B cell (primary cell): ENCODE data around the gene SP6. TPM values are rescaled to one million over a fixed set of nuclear protein-coding genes. Genes with fewer than 3 reads are reported as not detected.

Experiments
- ATAC-seq: fragments of 200-7000 bp; cut with Tn5 transposase; one replicate; pipeline ENCODE4 v1.10.0; 2021; ENCODE audit warnings: low read depth, mild to moderate bottlenecking, moderate number of reproducible peaks, moderate library complexity
- CTCF ChIA-PET: fragments of 350-600 bp; sonication (Branson Sonifier 250); formaldehyde crosslinking; loops from one replicate; lab custom pipeline; 2021; ENCODE audit warnings: antibody characterized with exemption, inconsistent platforms; lab: Charles Lee
- POLR2A ChIA-PET: fragments of 350-600 bp; sonication (Branson Sonifier 250); formaldehyde crosslinking; loops from one replicate; lab custom pipeline; 2021; ENCODE audit warnings: antibody characterized with exemption; lab: Charles Lee
- DNase-seq: peaks from one replicate; pipeline ENCODE4 v3.0.0; 2013
- H2AFZ ChIP-seq: 2 replicates; pipeline ENCODE4 v1.6.1; 2012; ENCODE audit warnings: mild to moderate bottlenecking, low read depth, low read length; ENCODE audit not compliant: insufficient read depth, poor library complexity, severe bottlenecking
- H3K27ac ChIP-seq, 2 donors: 1 replicate in 1 of 2; 2 replicates in 1 of 2; pipeline ENCODE4 v1.5.1; 2012 to 2013; ENCODE audit warnings: low read length in 2 of 2, mild to moderate bottlenecking in 2 of 2, moderate library complexity in 1 of 2
- H3K27me3 ChIP-seq, 4 experiments: fragments of 200-600 bp in 1 of 4; sonication (generic) in 1 of 4; replicated peaks in 1 of 4; 1 replicate in 2 of 4; 2 replicates in 2 of 4; pipeline versions ENCODE4 v1.6.1 to v1.7.0; 2013 to 2016; ENCODE audit warnings: low read length in 3 of 4, mild to moderate bottlenecking in 2 of 4, mixed read lengths in 1 of 4, moderate library complexity in 1 of 4; ENCODE audit not compliant: insufficient read depth in 4 of 4, control insufficient read depth in 3 of 4; ENCODE audit errors: control extremely low read depth in 1 of 4
- H3K36me3 ChIP-seq, 2 experiments: replicated peaks in 1 of 2; 1 replicate in 1 of 2; 2 replicates in 1 of 2; pipeline versions ENCODE4 v1.6.1 to v1.7.1; 2013; ENCODE audit warnings: low read length in 1 of 2; ENCODE audit not compliant: insufficient read depth in 2 of 2, control insufficient read depth in 1 of 2; ENCODE audit errors: control extremely low read depth in 1 of 2, extremely low read depth in 1 of 2
- H3K4me1 ChIP-seq, 2 donors: fragments of 200-600 bp in 1 of 2; sonication (generic) in 1 of 2; 1 replicate in 1 of 2; 2 replicates in 1 of 2; pipeline versions ENCODE4 v1.5.1 to v1.6.1; 2013 to 2017; ENCODE audit warnings: low read length in 2 of 2; ENCODE audit not compliant: control insufficient read depth in 2 of 2, insufficient read depth in 2 of 2
- H3K4me2 ChIP-seq: replicated peaks from 2 replicates; pipeline ENCODE3; 2012; ENCODE audit warnings: mild to moderate bottlenecking, low read depth, low read length; ENCODE audit not compliant: poor library complexity, severe bottlenecking
- H3K4me3 ChIP-seq, 5 experiments: fragments of 200-600 bp in 1 of 5; sonication (generic) in 1 of 5; 1 replicate in 3 of 5; 2 replicates in 2 of 5; pipeline versions ENCODE4 v1.5.1 to v1.7.0; 2011 to 2016; ENCODE audit warnings: low read length in 4 of 5, mild to moderate bottlenecking in 4 of 5, low read depth in 2 of 5, control low read depth in 1 of 5, moderate library complexity in 1 of 5; ENCODE audit not compliant: insufficient read depth in 1 of 5; ENCODE audit errors: control extremely low read depth in 1 of 5, extremely low read depth in 1 of 5
- H3K79me2 ChIP-seq: fragments of 200-600 bp; sonication (generic); one replicate; pipeline ENCODE4 v1.6.0; 2016; ENCODE audit warnings: low read length; ENCODE audit not compliant: control insufficient read depth, insufficient read depth
- H3K9ac ChIP-seq: fragments of 200-600 bp; sonication (generic); 2 replicates; pipeline ENCODE4 v1.6.1; 2017; ENCODE audit warnings: mild to moderate bottlenecking, low read length, moderate library complexity
- H3K9me3 ChIP-seq, 3 donors: one replicate each; pipeline versions ENCODE4 v1.6.1 to v1.7.1; 2013; ENCODE audit warnings: low read length in 2 of 3; ENCODE audit not compliant: control insufficient read depth in 2 of 3, insufficient read depth in 1 of 3; ENCODE audit errors: control extremely low read depth in 1 of 3
- H4K20me1 ChIP-seq: 2 replicates; pipeline ENCODE4 v1.6.0; 2012; ENCODE audit warnings: mild to moderate bottlenecking, low read length; ENCODE audit not compliant: insufficient read depth, control insufficient read depth, poor library complexity, severe bottlenecking
- H3K27ac Mint-ChIP-seq: one replicate; pipeline ENCODE4 v1.8.0; 2021; ENCODE audit warnings: mixed read lengths
- H3K27me3 Mint-ChIP-seq: one replicate; pipeline ENCODE4 v1.8.0; 2021; ENCODE audit warnings: mixed read lengths
- H3K4me1 Mint-ChIP-seq: one replicate; pipeline ENCODE4 v1.8.0; 2021; ENCODE audit warnings: mixed read lengths
- H3K4me3 Mint-ChIP-seq: one replicate; pipeline ENCODE4 v1.8.0; 2021; ENCODE audit warnings: mixed read lengths
- H3K9me3 Mint-ChIP-seq: one replicate; pipeline ENCODE4 v1.8.0; 2022; ENCODE audit warnings: mixed read lengths; ENCODE audit not compliant: insufficient read depth
- EZH2 ChIP-seq: IDR thresholded peaks from 2 replicates; pipeline ENCODE4 v1.6.1; 2012; ENCODE audit warnings: borderline replicate concordance, low read depth, mild to moderate bottlenecking, moderate library complexity, low read length; ENCODE audit not compliant: insufficient read depth, poor library complexity, severe bottlenecking
- WGBS: methylation state at CpG from one replicate; pipeline ENCODE4 v1.1.5; 2013; ENCODE audit warnings: missing lambda C conversion rate; ENCODE audit not compliant: insufficient coverage; 5-methylcytosine and 5-hydroxymethylcytosine counted together
- intact Hi-C: fragments of 100-400 bp; cut with micrococcal nuclease; formaldehyde crosslinking; loops from one replicate; pipeline ENCODE4 v1.10.0; 2022
- polyA plus RNA-seq: library from polyadenylated mRNA; depleted of rRNA; stranded (reverse); fragments of >200 nt; gene quantifications from 2 replicates; pipeline ENCODE4 v1.2.3, GENCODE V29; 2012
- total RNA-seq, 2 donors: library from RNA; stranded (reverse); fragments of 120-200 nt in 1 of 2; gene quantifications; 1 replicate in 1 of 2; 2 replicates in 1 of 2; pipeline versions ENCODE4 v1.2.3 to v1.2.4, GENCODE V29; 2013 to 2022
- TF ChIP-seq, protein P1 (sequence below): fragments of 200-600 bp; IDR thresholded peaks from one replicate; pipeline ENCODE4 v1.8.0; 2022; ENCODE audit warnings: antibody characterized with exemption, mild to moderate bottlenecking

Gene SP6
- total and polyA plus RNA-seq, 2 donors (not counting 1 experiment from before 2014, with no cell fraction given): 0.04 TPM; not detected in 1

- POLR2A ChIA-PET: no interaction called here
- H3K4me2 ChIP-seq: no peak overlapping the region
- WGBS: 100% methylated on average over 1 of the region's 5 CpGs
- ATAC-seq: no peak
- no peak overlapping the region for H3K9ac ChIP-seq
- Mint-ChIP-seq H3K27me3 (peaks cover 50% of the 10 kb centered on the region), H3K4me1 (no peaks in the 10 kb centered on the region), H3K9me3 (no peaks in the 10 kb centered on the region), H3K27ac (no peak overlapping the region), H3K4me3 (no peak overlapping the region)
- no peaks in the 10 kb centered on the region for H3K4me1 ChIP-seq
- H3K36me3 ChIP-seq: no peaks in the 10 kb centered on the region
- CTCF ChIA-PET: interaction anchor here (1.1 kb wide), 1 partner anchor 89 kb away, joined by 3 read pairs; no protein-coding TSS in a partner anchor
- H3K79me2 ChIP-seq: no peaks in the 10 kb centered on the region
- H4K20me1 ChIP-seq: no peaks in the 10 kb centered on the region
- no peak for DNase-seq
- H3K9me3 ChIP-seq: peaks cover 0 to 2% (median 0%) of the 10 kb centered on the region in 3 donors
- H3K4me3 ChIP-seq: no peak overlapping the region
- intact Hi-C loops: no loop called here
- peaks cover 0 to 29% (median 5%) of the 10 kb centered on the region in 4 experiments for H3K27me3 ChIP-seq
- H2AFZ ChIP-seq: no peak overlapping the region
- TF ChIP-seq, protein P1, sequence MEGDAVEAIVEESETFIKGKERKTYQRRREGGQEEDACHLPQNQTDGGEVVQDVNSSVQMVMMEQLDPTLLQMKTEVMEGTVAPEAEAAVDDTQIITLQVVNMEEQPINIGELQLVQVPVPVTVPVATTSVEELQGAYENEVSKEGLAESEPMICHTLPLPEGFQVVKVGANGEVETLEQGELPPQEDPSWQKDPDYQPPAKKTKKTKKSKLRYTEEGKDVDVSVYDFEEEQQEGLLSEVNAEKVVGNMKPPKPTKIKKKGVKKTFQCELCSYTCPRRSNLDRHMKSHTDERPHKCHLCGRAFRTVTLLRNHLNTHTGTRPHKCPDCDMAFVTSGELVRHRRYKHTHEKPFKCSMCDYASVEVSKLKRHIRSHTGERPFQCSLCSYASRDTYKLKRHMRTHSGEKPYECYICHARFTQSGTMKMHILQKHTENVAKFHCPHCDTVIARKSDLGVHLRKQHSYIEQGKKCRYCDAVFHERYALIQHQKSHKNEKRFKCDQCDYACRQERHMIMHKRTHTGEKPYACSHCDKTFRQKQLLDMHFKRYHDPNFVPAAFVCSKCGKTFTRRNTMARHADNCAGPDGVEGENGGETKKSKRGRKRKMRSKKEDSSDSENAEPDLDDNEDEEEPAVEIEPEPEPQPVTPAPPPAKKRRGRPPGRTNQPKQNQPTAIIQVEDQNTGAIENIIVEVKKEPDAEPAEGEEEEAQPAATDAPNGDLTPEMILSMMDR: no peak
- no peak for TF ChIP-seq EZH2
- H3K27ac ChIP-seq: no peak overlapping the region
Measured at GRCh38 chr17:47860386-47860785, 9.4 kb upstream of the SP6 start.

DNA sequence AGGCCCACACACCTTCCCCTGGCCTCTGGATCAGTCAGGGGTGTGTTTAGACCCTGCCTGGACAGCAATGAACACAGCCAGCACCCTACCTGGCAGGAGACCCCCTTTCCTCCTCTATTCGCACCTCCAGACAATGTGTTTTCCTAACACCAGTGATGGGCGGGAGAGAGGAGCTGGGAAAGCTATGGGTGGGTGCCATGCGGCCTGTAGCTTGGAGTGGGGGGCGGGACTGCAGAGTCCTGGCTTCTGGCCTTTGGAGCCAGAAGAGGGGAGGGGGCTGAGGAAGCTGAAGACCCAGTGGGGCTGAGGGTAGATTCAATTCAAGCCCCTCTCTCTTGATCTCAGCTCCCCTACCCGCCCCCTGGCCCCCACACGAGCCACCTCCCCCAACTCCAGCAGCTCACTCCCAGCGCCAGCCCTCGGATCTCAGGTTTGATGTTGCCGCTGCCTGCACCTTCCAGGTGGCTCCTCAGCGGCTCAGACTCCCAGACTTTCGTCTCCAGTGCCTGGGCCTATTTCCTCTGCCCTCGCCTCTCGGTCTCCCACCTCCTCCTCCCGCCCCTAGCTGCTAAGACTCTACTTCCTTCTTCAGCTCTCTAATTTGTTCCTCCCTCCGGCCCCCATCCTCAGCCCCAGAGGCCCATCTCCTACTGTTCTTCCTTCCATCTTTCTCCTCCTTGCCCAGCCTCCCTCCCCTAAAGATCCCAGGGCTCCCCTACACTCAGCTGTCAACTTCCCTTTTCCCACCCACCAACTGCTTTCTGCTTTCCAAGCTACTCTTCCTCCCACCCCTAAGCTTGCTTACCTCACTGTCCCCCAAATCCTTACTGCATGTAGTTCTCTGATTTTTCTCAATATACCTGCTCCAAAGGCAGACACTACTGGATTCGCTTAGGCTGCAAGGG is 6.8 kb upstream of the SP6 start:
- Histone ChIP-seq H3K36me3 (no peaks in the 10 kb centered on the region), H3K79me2 (no peaks in the 10 kb centered on the region), H3K4me2 (no peak overlapping the region), H3K27ac (no peak overlapping the region), H3K9ac (no peak overlapping the region), H3K4me3 (no peak overlapping the region), H3K4me1 (no peaks in the 10 kb centered on the region), H4K20me1 (no peaks in the 10 kb centered on the region), H2AFZ (no peak overlapping the region), H3K27me3 (peaks cover 0 to 51% (median 17%) of the 10 kb centered on the region in 4 experiments), H3K9me3 (peaks cover 0 to under 1% (median 0%) of the 10 kb centered on the region in 3 donors)
- no peak for DNase-seq
- CTCF ChIA-PET: interaction anchor here (1.2 kb wide), 1 partner anchor 13 kb away, joined by 4 read pairs; no protein-coding TSS in a partner anchor
- no peak for ATAC-seq
- Mint-ChIP-seq H3K4me3 (no peak overlapping the region), H3K27me3 (peaks cover 66% of the 10 kb centered on the region), H3K9me3 (no peaks in the 10 kb centered on the region), H3K27ac (no peak overlapping the region), H3K4me1 (peaks cover 2% of the 10 kb centered on the region)
- TF ChIP-seq, protein P1: no peak
- TF ChIP-seq EZH2: no peak
- POLR2A ChIA-PET: no interaction called here
- WGBS: 55% methylated on average over 13 of the region's 16 CpGs
- intact Hi-C loops: no loop called here
